GM23338 (cell line): Measurements from ENCODE around the gene WNT7A. TPM values are rescaled to one million over a fixed set of nuclear protein-coding genes. Genes with fewer than 3 reads are reported as not detected.

Source experiments
- ATAC-seq: fragments of 200-7000 bp; cut with Tn5 transposase; 3 replicates; pipeline ENCODE4 v1.9.1; 2020
- DNase-seq: peaks from one replicate; pipeline ENCODE4 v3.0.0-alpha.2; 2015; ENCODE audit warnings: low spot score
- H2AFZ ChIP-seq: fragments of 200-600 bp; sonication (generic); 2 replicates; pipeline ENCODE4 v1.8.0; 2016; ENCODE audit warnings: antibody characterized with exemption, mild to moderate bottlenecking, moderate library complexity
- H3F3A ChIP-seq: fragments of 200-600 bp; sonication (generic); replicated peaks from 2 replicates; pipeline ENCODE4 v1.8.0; 2017; ENCODE audit warnings: antibody characterized with exemption, mixed run types, low read depth
- H3K27ac ChIP-seq: fragments of 200-600 bp; sonication (generic); 2 replicates; pipeline ENCODE4 v1.6.1; 2016; ENCODE audit warnings: low read depth
- H3K27me3 ChIP-seq: fragments of 200-600 bp; sonication (generic); 2 replicates; pipeline ENCODE4 v1.8.0; 2016; ENCODE audit warnings: mild to moderate bottlenecking, mixed run types, moderate library complexity; ENCODE audit not compliant: insufficient read depth
- H3K36me3 ChIP-seq: fragments of 200-600 bp; sonication (generic); 2 replicates; pipeline ENCODE4 v1.8.0; 2016; ENCODE audit warnings: mild to moderate bottlenecking; ENCODE audit not compliant: insufficient read depth
- H3K4me1 ChIP-seq: fragments of 200-600 bp; sonication (generic); 2 replicates; pipeline ENCODE4 v1.8.0; 2016; ENCODE audit warnings: mild to moderate bottlenecking, moderate library complexity; ENCODE audit not compliant: insufficient read depth
- H3K4me2 ChIP-seq: fragments of 200-600 bp; sonication (generic); 2 replicates; pipeline ENCODE4 v1.7.1; 2017; ENCODE audit warnings: mixed run types
- H3K4me3 ChIP-seq: fragments of 200-600 bp; sonication (generic); 2 replicates; pipeline ENCODE4 v1.6.1; 2016; ENCODE audit warnings: mixed run types
- H3K79me2 ChIP-seq: fragments of 200-600 bp; sonication (generic); replicated peaks from 2 replicates; pipeline ENCODE4 v1.8.0; 2017; ENCODE audit warnings: mild to moderate bottlenecking; ENCODE audit not compliant: insufficient read depth
- H3K9me2 ChIP-seq: fragments of 200-600 bp; sonication (generic); 2 replicates; pipeline ENCODE4 v1.8.0; 2017; ENCODE audit not compliant: insufficient read depth
- H4K20me1 ChIP-seq: fragments of 200-600 bp; sonication (generic); replicated peaks from 2 replicates; pipeline ENCODE4 v1.8.0; 2017; ENCODE audit warnings: mild to moderate bottlenecking; ENCODE audit not compliant: insufficient read depth
- H3K27ac Mint-ChIP-seq: 2 replicates; pipeline ENCODE4 v1.8.0; 2020; ENCODE audit warnings: inconsistent platforms, mild to moderate bottlenecking, moderate library complexity, mixed read lengths
- H3K27me3 Mint-ChIP-seq: 3 replicates; pipeline ENCODE4 v1.8.0; 2022; ENCODE audit warnings: low read depth, mild to moderate bottlenecking, moderate library complexity, mixed read lengths, inconsistent platforms; ENCODE audit not compliant: insufficient read depth, poor library complexity
- H3K36me3 Mint-ChIP-seq: 3 replicates; pipeline ENCODE4 v1.8.0; 2021; ENCODE audit warnings: low read depth, mild to moderate bottlenecking, inconsistent platforms, moderate library complexity, mixed read lengths
- H3K4me1 Mint-ChIP-seq: 3 replicates; pipeline ENCODE4 v1.8.0; 2020; ENCODE audit warnings: mild to moderate bottlenecking, inconsistent platforms, mixed read lengths
- H3K4me3 Mint-ChIP-seq: 3 replicates; pipeline ENCODE4 v1.8.0; 2021; ENCODE audit warnings: moderate library complexity, mild to moderate bottlenecking, inconsistent platforms, mixed read lengths
- H3K9me3 Mint-ChIP-seq: 3 replicates; pipeline ENCODE4 v1.8.0; 2020; ENCODE audit warnings: moderate library complexity, mild to moderate bottlenecking, inconsistent platforms, mixed read lengths
- EZH2 ChIP-seq: fragments of 200-600 bp; sonication (generic); IDR thresholded peaks from one replicate; pipeline ENCODE4 v1.8.0; 2017; ENCODE audit warnings: antibody characterized with exemption, mild to moderate bottlenecking, low read depth; ENCODE audit not compliant: unreplicated experiment
- POLR2AphosphoS5 ChIP-seq: IDR thresholded peaks from 2 replicates; pipeline ENCODE4 v1.6.1; 2016; ENCODE audit warnings: antibody characterized with exemption, low read depth
- STAT1 ChIP-seq: IDR thresholded peaks from one replicate; pipeline ENCODE4 v1.6.1; 2016; ENCODE audit warnings: antibody characterized with exemption; ENCODE audit not compliant: unreplicated experiment
- ZNF331 ChIP-seq: fragments of 250-450 bp; sonication (Bioruptor Pico); IDR thresholded peaks from 2 replicates; pipeline ENCODE4 v1.5.0; 2020; ENCODE audit warnings: low read depth, mild to moderate bottlenecking, moderate library complexity
- polyA plus RNA-seq: library from polyadenylated mRNA; unstranded; fragments of >200 nt; fragmentation: Nextera tagmentation; extraction: Ambion mirVana; gene quantifications from 2 replicates; pipeline ENCODE4 v1.2.1, GENCODE V29; 2016
- total RNA-seq: library from RNA; depleted of rRNA; stranded (reverse); fragments of >200 nt; shearing (Covaris generic); gene quantifications from 2 replicates; pipeline ENCODE4 v1.2.3, GENCODE V29; 2014
- TF ChIP-seq, protein P1 (sequence below): IDR thresholded peaks from one replicate; pipeline ENCODE4 v1.6.1; 2018; ENCODE audit warnings: antibody characterized with exemption; ENCODE audit not compliant: unreplicated experiment
- TF ChIP-seq, protein P2 (sequence below): IDR thresholded peaks from 2 replicates; pipeline ENCODE4 v1.6.1; 2016; ENCODE audit warnings: antibody characterized with exemption
- TF ChIP-seq, protein P3 (sequence below): fragments of 250-450 bp; sonication (Bioruptor Pico); IDR thresholded peaks from 2 replicates; pipeline ENCODE4 v1.5.0; 2020; ENCODE audit warnings: mild to moderate bottlenecking, moderate library complexity

Gene WNT7A
- total and polyA plus RNA-seq, 2 experiments from 2014 or later = not detected

DNA sequence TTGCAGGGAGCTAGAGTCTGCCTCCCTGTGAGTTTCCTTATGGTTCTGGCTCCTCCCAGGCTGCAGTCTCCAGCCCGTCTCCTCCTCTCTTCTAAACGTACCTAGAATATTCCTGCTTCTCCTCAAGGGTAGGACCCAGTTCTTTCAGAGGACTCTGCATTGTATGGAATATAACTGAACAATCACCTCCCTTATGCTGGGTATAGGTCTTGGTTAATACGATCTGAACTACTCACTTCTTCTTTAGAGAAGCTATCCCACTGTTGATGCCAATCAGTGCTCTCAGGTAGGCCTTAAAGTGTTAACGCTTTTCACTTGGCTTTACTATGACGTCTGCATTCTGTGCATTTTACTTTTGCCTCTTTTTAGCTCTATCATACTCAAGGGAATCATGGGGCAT, 98.5 kb downstream of the WNT7A start:
- H3F3A ChIP-seq = no peaks in the 10 kb centered on the region
- Mint-ChIP-seq H3K4me1 (peaks cover 19% of the 10 kb centered on the region), H3K36me3 (no peaks in the 10 kb centered on the region), H3K4me3 (no peak overlapping the region), H3K27ac (no peak overlapping the region), H3K27me3 (peaks cover 5% of the 10 kb centered on the region), H3K9me3 (no peaks in the 10 kb centered on the region)
- ATAC-seq (no peak), DNase-seq (no peak)
- no peak overlapping the region for H3K4me2 ChIP-seq
- H3K9me2 ChIP-seq = no peaks in the 10 kb centered on the region
- no peaks in the 10 kb centered on the region for H4K20me1 ChIP-seq
- peaks cover 9% of the 10 kb centered on the region for H3K4me1 ChIP-seq
- H3K36me3 ChIP-seq = no peaks in the 10 kb centered on the region
- no peaks in the 10 kb centered on the region for H3K79me2 ChIP-seq
- H3K4me3 ChIP-seq = no peak overlapping the region
- TF ChIP-seq, protein P1, sequence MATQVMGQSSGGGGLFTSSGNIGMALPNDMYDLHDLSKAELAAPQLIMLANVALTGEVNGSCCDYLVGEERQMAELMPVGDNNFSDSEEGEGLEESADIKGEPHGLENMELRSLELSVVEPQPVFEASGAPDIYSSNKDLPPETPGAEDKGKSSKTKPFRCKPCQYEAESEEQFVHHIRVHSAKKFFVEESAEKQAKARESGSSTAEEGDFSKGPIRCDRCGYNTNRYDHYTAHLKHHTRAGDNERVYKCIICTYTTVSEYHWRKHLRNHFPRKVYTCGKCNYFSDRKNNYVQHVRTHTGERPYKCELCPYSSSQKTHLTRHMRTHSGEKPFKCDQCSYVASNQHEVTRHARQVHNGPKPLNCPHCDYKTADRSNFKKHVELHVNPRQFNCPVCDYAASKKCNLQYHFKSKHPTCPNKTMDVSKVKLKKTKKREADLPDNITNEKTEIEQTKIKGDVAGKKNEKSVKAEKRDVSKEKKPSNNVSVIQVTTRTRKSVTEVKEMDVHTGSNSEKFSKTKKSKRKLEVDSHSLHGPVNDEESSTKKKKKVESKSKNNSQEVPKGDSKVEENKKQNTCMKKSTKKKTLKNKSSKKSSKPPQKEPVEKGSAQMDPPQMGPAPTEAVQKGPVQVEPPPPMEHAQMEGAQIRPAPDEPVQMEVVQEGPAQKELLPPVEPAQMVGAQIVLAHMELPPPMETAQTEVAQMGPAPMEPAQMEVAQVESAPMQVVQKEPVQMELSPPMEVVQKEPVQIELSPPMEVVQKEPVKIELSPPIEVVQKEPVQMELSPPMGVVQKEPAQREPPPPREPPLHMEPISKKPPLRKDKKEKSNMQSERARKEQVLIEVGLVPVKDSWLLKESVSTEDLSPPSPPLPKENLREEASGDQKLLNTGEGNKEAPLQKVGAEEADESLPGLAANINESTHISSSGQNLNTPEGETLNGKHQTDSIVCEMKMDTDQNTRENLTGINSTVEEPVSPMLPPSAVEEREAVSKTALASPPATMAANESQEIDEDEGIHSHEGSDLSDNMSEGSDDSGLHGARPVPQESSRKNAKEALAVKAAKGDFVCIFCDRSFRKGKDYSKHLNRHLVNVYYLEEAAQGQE = no peak
- TF ChIP-seq ZNF331 (CRISPR knock-in tag) (no peak), STAT1 (no peak), EZH2 (no peak), POLR2AphosphoS5 (no peak)
- TF ChIP-seq, protein P2, sequence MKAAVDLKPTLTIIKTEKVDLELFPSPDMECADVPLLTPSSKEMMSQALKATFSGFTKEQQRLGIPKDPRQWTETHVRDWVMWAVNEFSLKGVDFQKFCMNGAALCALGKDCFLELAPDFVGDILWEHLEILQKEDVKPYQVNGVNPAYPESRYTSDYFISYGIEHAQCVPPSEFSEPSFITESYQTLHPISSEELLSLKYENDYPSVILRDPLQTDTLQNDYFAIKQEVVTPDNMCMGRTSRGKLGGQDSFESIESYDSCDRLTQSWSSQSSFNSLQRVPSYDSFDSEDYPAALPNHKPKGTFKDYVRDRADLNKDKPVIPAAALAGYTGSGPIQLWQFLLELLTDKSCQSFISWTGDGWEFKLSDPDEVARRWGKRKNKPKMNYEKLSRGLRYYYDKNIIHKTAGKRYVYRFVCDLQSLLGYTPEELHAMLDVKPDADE = no peak
- TF ChIP-seq, protein P3, sequence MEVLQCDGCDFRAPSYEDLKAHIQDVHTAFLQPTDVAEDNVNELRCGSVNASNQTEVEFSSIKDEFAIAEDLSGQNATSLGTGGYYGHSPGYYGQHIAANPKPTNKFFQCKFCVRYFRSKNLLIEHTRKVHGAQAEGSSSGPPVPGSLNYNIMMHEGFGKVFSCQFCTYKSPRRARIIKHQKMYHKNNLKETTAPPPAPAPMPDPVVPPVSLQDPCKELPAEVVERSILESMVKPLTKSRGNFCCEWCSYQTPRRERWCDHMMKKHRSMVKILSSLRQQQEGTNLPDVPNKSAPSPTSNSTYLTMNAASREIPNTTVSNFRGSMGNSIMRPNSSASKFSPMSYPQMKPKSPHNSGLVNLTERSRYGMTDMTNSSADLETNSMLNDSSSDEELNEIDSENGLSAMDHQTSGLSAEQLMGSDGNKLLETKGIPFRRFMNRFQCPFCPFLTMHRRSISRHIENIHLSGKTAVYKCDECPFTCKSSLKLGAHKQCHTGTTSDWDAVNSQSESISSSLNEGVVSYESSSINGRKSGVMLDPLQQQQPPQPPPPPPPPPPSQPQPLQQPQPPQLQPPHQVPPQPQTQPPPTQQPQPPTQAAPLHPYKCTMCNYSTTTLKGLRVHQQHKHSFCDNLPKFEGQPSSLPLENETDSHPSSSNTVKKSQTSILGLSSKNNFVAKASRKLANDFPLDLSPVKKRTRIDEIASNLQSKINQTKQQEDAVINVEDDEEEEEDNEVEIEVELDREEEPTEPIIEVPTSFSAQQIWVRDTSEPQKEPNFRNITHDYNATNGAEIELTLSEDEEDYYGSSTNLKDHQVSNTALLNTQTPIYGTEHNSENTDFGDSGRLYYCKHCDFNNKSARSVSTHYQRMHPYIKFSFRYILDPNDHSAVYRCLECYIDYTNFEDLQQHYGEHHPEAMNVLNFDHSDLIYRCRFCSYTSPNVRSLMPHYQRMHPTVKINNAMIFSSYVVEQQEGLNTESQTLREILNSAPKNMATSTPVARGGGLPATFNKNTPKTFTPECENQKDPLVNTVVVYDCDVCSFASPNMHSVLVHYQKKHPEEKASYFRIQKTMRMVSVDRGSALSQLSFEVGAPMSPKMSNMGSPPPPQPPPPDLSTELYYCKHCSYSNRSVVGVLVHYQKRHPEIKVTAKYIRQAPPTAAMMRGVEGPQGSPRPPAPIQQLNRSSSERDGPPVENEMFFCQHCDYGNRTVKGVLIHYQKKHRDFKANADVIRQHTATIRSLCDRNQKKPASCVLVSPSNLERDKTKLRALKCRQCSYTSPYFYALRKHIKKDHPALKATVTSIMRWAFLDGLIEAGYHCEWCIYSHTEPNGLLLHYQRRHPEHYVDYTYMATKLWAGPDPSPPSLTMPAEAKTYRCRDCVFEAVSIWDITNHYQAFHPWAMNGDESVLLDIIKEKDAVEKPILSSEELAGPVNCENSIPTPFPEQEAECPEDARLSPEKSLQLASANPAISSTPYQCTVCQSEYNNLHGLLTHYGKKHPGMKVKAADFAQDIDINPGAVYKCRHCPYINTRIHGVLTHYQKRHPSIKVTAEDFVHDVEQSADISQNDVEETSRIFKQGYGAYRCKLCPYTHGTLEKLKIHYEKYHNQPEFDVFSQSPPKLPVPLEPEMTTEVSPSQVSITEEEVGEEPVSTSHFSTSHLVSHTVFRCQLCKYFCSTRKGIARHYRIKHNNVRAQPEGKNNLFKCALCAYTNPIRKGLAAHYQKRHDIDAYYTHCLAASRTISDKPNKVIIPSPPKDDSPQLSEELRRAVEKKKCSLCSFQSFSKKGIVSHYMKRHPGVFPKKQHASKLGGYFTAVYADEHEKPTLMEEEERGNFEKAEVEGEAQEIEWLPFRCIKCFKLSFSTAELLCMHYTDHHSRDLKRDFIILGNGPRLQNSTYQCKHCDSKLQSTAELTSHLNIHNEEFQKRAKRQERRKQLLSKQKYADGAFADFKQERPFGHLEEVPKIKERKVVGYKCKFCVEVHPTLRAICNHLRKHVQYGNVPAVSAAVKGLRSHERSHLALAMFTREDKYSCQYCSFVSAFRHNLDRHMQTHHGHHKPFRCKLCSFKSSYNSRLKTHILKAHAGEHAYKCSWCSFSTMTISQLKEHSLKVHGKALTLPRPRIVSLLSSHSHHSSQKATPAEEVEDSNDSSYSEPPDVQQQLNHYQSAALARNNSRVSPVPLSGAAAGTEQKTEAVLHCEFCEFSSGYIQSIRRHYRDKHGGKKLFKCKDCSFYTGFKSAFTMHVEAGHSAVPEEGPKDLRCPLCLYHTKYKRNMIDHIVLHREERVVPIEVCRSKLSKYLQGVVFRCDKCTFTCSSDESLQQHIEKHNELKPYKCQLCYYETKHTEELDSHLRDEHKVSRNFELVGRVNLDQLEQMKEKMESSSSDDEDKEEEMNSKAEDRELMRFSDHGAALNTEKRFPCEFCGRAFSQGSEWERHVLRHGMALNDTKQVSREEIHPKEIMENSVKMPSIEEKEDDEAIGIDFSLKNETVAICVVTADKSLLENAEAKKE (CRISPR knock-in tag) = no peak
- H2AFZ ChIP-seq = no peak overlapping the region
- H3K27me3 ChIP-seq = no peaks in the 10 kb centered on the region
- H3K27ac ChIP-seq = no peak overlapping the region
